Lung (tissue), 12 donors: ENCODE measurements around the gene POLR1E. TPM values are rescaled to one million over a fixed set of nuclear protein-coding genes. Genes with fewer than 3 reads are reported as not detected.

Experiments used
- ATAC-seq: fragments of 200-7000 bp; cut with Tn5 transposase; one replicate; pipeline ENCODE4 v1.9.1; 2020; ENCODE audit warnings: moderate number of reproducible peaks; ENCODE audit not compliant: insufficient read depth, low FRiP score
- DNase-seq, 3 donors: peaks; one replicate each; pipeline ENCODE4 v3.0.0-alpha.2; 2013 to 2017
- H3K27ac ChIP-seq, 2 donors: one replicate each; pipeline ENCODE4 v1.5.1; 2013; ENCODE audit warnings: mild to moderate bottlenecking in 2 of 2, moderate library complexity in 2 of 2, control low read depth in 1 of 2, inconsistent platforms in 1 of 2, low read depth in 1 of 2, low read length in 1 of 2
- H3K27me3 ChIP-seq, 3 donors: one replicate each; pipeline ENCODE4 v1.5.1; 2013; ENCODE audit warnings: low read length in 2 of 3; ENCODE audit not compliant: control insufficient read depth in 3 of 3, insufficient read depth in 3 of 3
- H3K36me3 ChIP-seq, 4 donors: one replicate each; pipeline ENCODE4 v1.5.1; 2013; ENCODE audit warnings: low read length in 4 of 4, mild to moderate bottlenecking in 1 of 4, moderate library complexity in 1 of 4; ENCODE audit not compliant: control insufficient read depth in 4 of 4, insufficient read depth in 4 of 4
- H3K4me1 ChIP-seq, 5 donors: one replicate each; pipeline ENCODE4 v1.5.1; 2013; ENCODE audit warnings: low read length in 5 of 5, mild to moderate bottlenecking in 2 of 5, moderate library complexity in 1 of 5; ENCODE audit not compliant: control insufficient read depth in 5 of 5, insufficient read depth in 5 of 5
- H3K4me3 ChIP-seq: one replicate; pipeline ENCODE4 v1.5.1; 2013; ENCODE audit warnings: mild to moderate bottlenecking, control low read depth, moderate library complexity
- H3K9ac ChIP-seq, 2 donors: one replicate each; pipeline ENCODE4 v1.5.1; 2013; ENCODE audit warnings: low read length in 2 of 2, control low read depth in 1 of 2; ENCODE audit not compliant: insufficient read depth in 1 of 2
- H3K9me3 ChIP-seq, 4 donors: one replicate each; pipeline ENCODE4 v1.5.1; 2013; ENCODE audit warnings: low read length in 3 of 4, mild to moderate bottlenecking in 1 of 4, moderate library complexity in 1 of 4; ENCODE audit not compliant: control insufficient read depth in 4 of 4, insufficient read depth in 3 of 4
- CTCF ChIP-seq: IDR thresholded peaks from 2 replicates; pipeline ENCODE4 v1.5.1; 2012; ENCODE audit warnings: mild to moderate bottlenecking; ENCODE audit errors: control extremely low read depth, extremely low read depth
- whole genome bisulfite sequencing, 2 donors: extraction: QIAGEN DNeasy Blood & Tissue Kit; methylation state at CpG; one replicate each; pipeline ENCODE4 v1.1.7; 2013; 5-methylcytosine and 5-hydroxymethylcytosine counted together
- polyA plus RNA-seq, 2 donors: library from polyadenylated mRNA; stranded (reverse); fragments of 200-250 nt; gene quantifications; one replicate each; pipeline ENCODE4 v1.2.1, GENCODE V29; 2013
- total RNA-seq, 2 donors: library from RNA; depleted of rRNA in 1 of 2; stranded (reverse); fragments of >200 nt in 1 of 2; gene quantifications; one replicate each; pipeline ENCODE4 v1.2.1, GENCODE V29; 2014 to 2021
- donor health status: control.
- donor health status: control.
- donor health status: Bipolar disorder and iron deficiency.
- donor health status: healthy.
- donor health status: DM: yes; HTN: yes; CAD: no.

POLR1E gene
- total and polyA plus RNA-seq, 4 donors, result 14.1 to 19.9 (median 18.1) TPM

GRCh38 chr9:37549527-37549926 lies 63.8 kb downstream of the POLR1E start:
- Histone ChIP-seq H3K9ac (no peak overlapping the region), H3K4me3 (no peak overlapping the region), H3K27ac (no peak overlapping the region), H3K36me3 (peaks cover 0 to 3% (median 0%) of the 10 kb centered on the region in 4 donors), H3K27me3 (no peaks in the 10 kb centered on the region), H3K9me3 (no peaks in the 10 kb centered on the region), H3K4me1 (no peaks in the 10 kb centered on the region)
- no peak for TF ChIP-seq CTCF
- no peak for DNase-seq
- ATAC-seq, result no peak

GRCh38 chr9:37550781-37551180 lies 65.0 kb downstream of the POLR1E start:
- Histone ChIP-seq H3K4me1 (no peaks in the 10 kb centered on the region), H3K36me3 (peaks cover 0 to 3% (median 0%) of the 10 kb centered on the region in 4 donors), H3K9me3 (no peaks in the 10 kb centered on the region), H3K27me3 (no peaks in the 10 kb centered on the region), H3K9ac (no peak overlapping the region), H3K4me3 (no peak overlapping the region), H3K27ac (no peak overlapping the region)
- ATAC-seq (no peak), DNase-seq (no peak)
- TF ChIP-seq CTCF, result no peak
- WGBS, 2 donors, result 92 to 94% methylated on average over 1 of the region's 1 CpG

GRCh38 chr9:37551468-37551867 lies 65.7 kb downstream of the POLR1E start:
- H3K27me3 ChIP-seq, result no peaks in the 10 kb centered on the region
- H3K27ac ChIP-seq, result no peak overlapping the region
- H3K9ac ChIP-seq, result no peak overlapping the region
- H3K9me3 ChIP-seq, result no peaks in the 10 kb centered on the region
- DNase-seq, result no peak
- no peaks in the 10 kb centered on the region for H3K4me1 ChIP-seq
- ATAC-seq, result no peak
- WGBS, 2 donors, result 86 to 89% methylated on average over 3 of the region's 3 CpGs
- TF ChIP-seq CTCF, result no peak
- peaks cover 0 to 3% (median 0%) of the 10 kb centered on the region in 4 donors for H3K36me3 ChIP-seq
- H3K4me3 ChIP-seq, result no peak overlapping the region

GRCh38 chr9:37551888-37552287 lies 66.1 kb downstream of the POLR1E start:
- Histone ChIP-seq H3K4me1 (no peaks in the 10 kb centered on the region), H3K27ac (no peak overlapping the region), H3K4me3 (no peak overlapping the region), H3K27me3 (no peaks in the 10 kb centered on the region), H3K36me3 (peaks cover 0 to 3% (median 0%) of the 10 kb centered on the region in 4 donors), H3K9me3 (no peaks in the 10 kb centered on the region), H3K9ac (no peak overlapping the region)
- 93 to 94% methylated on average over 2 of the region's 2 CpGs for WGBS, 2 donors
- no peak for ATAC-seq
- DNase-seq, result no peak
- TF ChIP-seq CTCF, result no peak
